GM12878 (cell line): ENCODE results near the gene SERINC1. TPM values are rescaled to one million over a fixed set of nuclear protein-coding genes. Genes with fewer than 3 reads are reported as not detected.
A peak's percentile ranks its signal among the peaks of the same experiment; 100 is the strongest.

Experiments
- ATAC-seq: fragments of 200-7000 bp; cut with Tn5 transposase; 3 replicates; pipeline ENCODE4 v1.9.1; 2020; ENCODE audit warnings: mild to moderate bottlenecking, moderate library complexity
- BruUV-seq: library from RNA; stranded (reverse); fragments of 400-500 nt; replicated peaks from 2 replicates; lab custom pipeline; 2021; lab: Mats Ljungman, UMichigan
- CTCF ChIA-PET: fragments of 300-600 bp; sonication (Branson Sonifier 250); formaldehyde crosslinking; extraction: SDS; loops from one replicate; lab custom pipeline; 2021; ENCODE audit warnings: inconsistent platforms; lab: Yijun Ruan, JAX
- POLR2A ChIA-PET: fragments of 350-600 bp; formaldehyde crosslinking; extraction: SDS; loops from one replicate; lab custom pipeline; 2021; ENCODE audit warnings: inconsistent platforms; lab: Charles Lee
- RAD21 ChIA-PET: fragments of 300-600 bp; sonication (Branson Sonifier 250); formaldehyde crosslinking; loops from one replicate; lab custom pipeline; 2023; ENCODE audit warnings: antibody characterized with exemption; ENCODE audit not compliant: unreplicated experiment; lab: Charles Lee
- SMC1A ChIA-PET: fragments of 300-600 bp; sonication (Branson Sonifier 250); formaldehyde crosslinking; loops from one replicate; lab custom pipeline; 2023; ENCODE audit not compliant: unreplicated experiment, uncharacterized antibody; lab: Charles Lee
- DNase-seq: peaks from one replicate; pipeline ENCODE4 v3.0.0-alpha.2; 2011; ENCODE audit warnings: low read depth, low spot score
- FAIRE-seq: peaks from 3 replicates; lab custom pipeline; 2011; peaks lifted over from hg19 to GRCh38; lab: Jason Lieb, UNC
- H2AFZ ChIP-seq: 2 replicates; pipeline ENCODE4 v1.6.0; 2011; ENCODE audit warnings: low read depth, low read length, control low read depth; ENCODE audit not compliant: control insufficient read depth
- H3K27ac ChIP-seq: 2 replicates; pipeline ENCODE4 v1.5.1; 2011; ENCODE audit warnings: control low read depth; ENCODE audit not compliant: control insufficient read depth, insufficient read depth
- H3K27me3 ChIP-seq, 2 experiments: replicated peaks in 1 of 2; 2 replicates each; pipeline versions ENCODE4 v1.6.0 to v1.6.1; 2011; ENCODE audit warnings: low read length in 1 of 2; ENCODE audit not compliant: control insufficient read depth in 2 of 2, insufficient read depth in 2 of 2
- H3K36me3 ChIP-seq, 2 experiments: 2 replicates each; pipeline ENCODE4 v1.5.1; 2011; ENCODE audit warnings: low read length in 1 of 2; ENCODE audit not compliant: control insufficient read depth in 2 of 2, insufficient read depth in 2 of 2
- H3K4me1 ChIP-seq: 2 replicates; pipeline ENCODE4 v1.6.1; 2011; ENCODE audit warnings: mild to moderate bottlenecking, low read length, moderate library complexity, mixed read lengths; ENCODE audit not compliant: control insufficient read depth, insufficient read depth
- H3K4me2 ChIP-seq: 2 replicates; pipeline ENCODE4 v1.6.0; 2011; ENCODE audit warnings: control low read depth; ENCODE audit not compliant: control insufficient read depth, insufficient read depth
- H3K4me3 ChIP-seq: fragments of 200-600 bp; sonication (generic); 2 replicates; pipeline ENCODE4 v1.5.1; 2016
- H3K79me2 ChIP-seq: 2 replicates; pipeline ENCODE4 v1.6.0; 2011; ENCODE audit warnings: low read length; ENCODE audit not compliant: control insufficient read depth, insufficient read depth
- H3K9ac ChIP-seq: 2 replicates; pipeline ENCODE4 v1.8.0; 2011; ENCODE audit warnings: low read length, control low read depth, mixed read lengths; ENCODE audit not compliant: control insufficient read depth, insufficient read depth
- H3K9me3 ChIP-seq: replicated peaks from 3 replicates; pipeline ENCODE4 v1.5.1; 2011; ENCODE audit warnings: mild to moderate bottlenecking, low read length; ENCODE audit not compliant: control insufficient read depth, insufficient read depth
- H4K20me1 ChIP-seq: 2 replicates; pipeline ENCODE4 v1.6.0; 2011; ENCODE audit not compliant: control insufficient read depth, insufficient read depth
- ATF7 ChIP-seq: fragments of 450-650 bp; IDR thresholded peaks from 2 replicates; pipeline ENCODE4 v1.6.1; 2016; ENCODE audit warnings: low read depth, mild to moderate bottlenecking
- CBX3 ChIP-seq: fragments of 200-600 bp; sonication (generic); IDR thresholded peaks from 2 replicates; pipeline ENCODE4 v1.6.1; 2016; ENCODE audit warnings: low read depth, borderline replicate concordance
- JUND ChIP-seq: IDR thresholded peaks from 2 replicates; pipeline ENCODE4 v1.6.1; 2012; ENCODE audit warnings: low read depth, mild to moderate bottlenecking, low read length, improper control_type of control experiment, moderate library complexity
- MTA2 ChIP-seq: fragments of 450-650 bp; IDR thresholded peaks from 2 replicates; pipeline ENCODE4 v1.6.1; 2016; ENCODE audit warnings: low read depth, mild to moderate bottlenecking, moderate library complexity
- MXI1 ChIP-seq: fragments of 150-350 bp; IDR thresholded peaks from 2 replicates; pipeline ENCODE4 v1.6.1; 2011; ENCODE audit warnings: low read depth, mild to moderate bottlenecking, inconsistent platforms, low read length, improper control_type of control experiment
- NKRF ChIP-seq: fragments of 450-650 bp; conservative IDR thresholded peaks from 2 replicates; pipeline ENCODE4 v1.6.1; 2017; ENCODE audit warnings: mild to moderate bottlenecking, moderate library complexity
- WGBS: methylation state at CpG from one replicate; pipeline ENCODE4 v1.1.6; 2016; ENCODE audit warnings: low lambda C conversion rate; ENCODE audit not compliant: insufficient replicate concordance, insufficient coverage; ENCODE audit errors: missing lambda C conversion rate; 5-methylcytosine and 5-hydroxymethylcytosine counted together
- in situ Hi-C: fragments of 300-500 bp; cut with MboI; formaldehyde crosslinking; loops from 9 replicates; pipeline ENCODE4 v1.14.3; 2018; ENCODE audit warnings: mixed read lengths
- intact Hi-C: fragments of 100-400 bp; cut with micrococcal nuclease; formaldehyde crosslinking; loops from one replicate; pipeline ENCODE4 v1.14.2; 2022; ENCODE audit not compliant: unreplicated experiment
- polyA plus RNA-seq, 11 experiments: library from polyadenylated mRNA; depleted of rRNA in 4 of 11; unstranded in 6 of 11; stranded (reverse) in 5 of 11; fragments of >200 nt; fragmentation: Nextera tagmentation in 4 of 11; fragmentation: Illumina TruSeq in 1 of 11; extraction: Ambion mirVana in 4 of 11; extraction: Trizol in 1 of 11; gene quantifications; 1 replicate in 1 of 11; 2 replicates in 10 of 11; pipeline versions ENCODE4 v1.2.1 to v1.2.3, GENCODE V29; 2011 to 2016; ENCODE audit warnings: inconsistent platforms in 2 of 11, missing spikeins in 2 of 11, low read depth in 1 of 11
- total RNA-seq, 4 experiments: library from RNA; depleted of rRNA in 3 of 4; stranded (reverse); fragments of >200 nt in 3 of 4; fragmentation: Illumina TruSeq in 1 of 4; extraction: Trizol in 1 of 4; gene quantifications; 2 replicates each; pipeline versions ENCODE4 v1.2.1 to v1.2.3, GENCODE V29; 2013 to 2021

Gene SERINC1
- total and polyA plus RNA-seq, 10 of the 15 experiments (the other 5 are each of a cell fraction or from before 2014, with no cell fraction given) = 18.5 to 45.7 (median 31.1) TPM

GRCh38 chr6:122422003-122422402 is 49.6 kb downstream of the SERINC1 start:
- RAD21 ChIA-PET = no interaction called here
- TF ChIP-seq ATF7 (peak; percentile 51; the same call in 1 of the 2 replicates), JUND (no peak), MXI1 (no peak)
- TF ChIP-seq, all 136 proteins: peak for 1
- no peak overlapping the region for H3K4me2 ChIP-seq
- ChIA-PET POLR2A (no interaction called here), SMC1A (interaction anchor here (2.1 kb wide), 1 partner anchor 9 kb away, joined by 6 read pairs; no protein-coding TSS in a partner anchor), CTCF (interaction anchor here (1.0 kb wide), 1 partner anchor 70 kb away, joined by 3 read pairs; no protein-coding TSS in a partner anchor)
- DNase-seq (no peak), FAIRE-seq (peak; percentile 49), ATAC-seq (no peak)
- H3K36me3 ChIP-seq = peaks cover 0 to 3% of the 10 kb centered on the region in 2 experiments; a peak in 1 of 4 replicates
- H3K9ac ChIP-seq = no peak overlapping the region
- intact Hi-C loops = loop anchor here (5.0 kb wide), 1 partner anchor 35 kb away; no protein-coding TSS in a partner anchor
- WGBS = 94% methylated on average over 2 of the region's 2 CpGs
- in situ Hi-C loops = no loop called here
- H4K20me1 ChIP-seq = no peaks in the 10 kb centered on the region
- H3K4me1 ChIP-seq = 0 out of 2 replicates have a peak, but pooled peaks cover 3% of the 10 kb centered on the region
- no peaks in the 10 kb centered on the region for H3K9me3 ChIP-seq
- BruUV-seq = no TSS peak
- H3K27me3 ChIP-seq = no peaks in the 10 kb centered on the region
- no peak overlapping the region for H2AFZ ChIP-seq
- no peak overlapping the region for H3K27ac ChIP-seq
- H3K79me2 ChIP-seq = no peaks in the 10 kb centered on the region
- H3K4me3 ChIP-seq = no peak overlapping the region

GRCh38 chr6:122416825-122417224 is 54.8 kb downstream of the SERINC1 start:
- intact Hi-C loops = no loop called here
- H3K36me3 ChIP-seq = no peaks in the 10 kb centered on the region; a peak in 1 of 4 replicates
- H3K27me3 ChIP-seq = no peaks in the 10 kb centered on the region
- ChIA-PET CTCF (no interaction called here), SMC1A (interaction anchor here (1.2 to 1.4 kb wide), 3 partner anchors 9 to 25 kb away, joined by 3 to 4 read pairs (median 3); no protein-coding TSS in a partner anchor), RAD21 (interaction anchor here (0.6 kb wide), 1 partner anchor 27 kb away, joined by 3 read pairs; no protein-coding TSS in a partner anchor), POLR2A (no interaction called here)
- no peaks in the 10 kb centered on the region for H3K9me3 ChIP-seq
- in situ Hi-C loops = no loop called here
- DNase-seq = no peak
- H3K4me2 ChIP-seq = no peak overlapping the region
- H3K27ac ChIP-seq = no peak overlapping the region
- H3K4me3 ChIP-seq = no peak overlapping the region
- BruUV-seq = no TSS peak
- no peak overlapping the region for H2AFZ ChIP-seq
- ATAC-seq = no peak
- 96% methylated on average over 1 of the region's 1 CpG for WGBS
- TF ChIP-seq NKRF = no peak
- no peak for TF ChIP-seq CBX3
- TF ChIP-seq MTA2 = no peak
- no peak overlapping the region for H3K9ac ChIP-seq
- no peak for FAIRE-seq
- no peaks in the 10 kb centered on the region for H3K79me2 ChIP-seq
- H3K4me1 ChIP-seq = no peaks in the 10 kb centered on the region
- no peaks in the 10 kb centered on the region for H4K20me1 ChIP-seq
